Stimulated activated CD4-positive, alpha-beta T cell treated with anti-CD3 and anti-CD28 coated beads, TNF-alpha, amount 100 ng/mL, for 24 hours (primary cell): ENCODE results near the gene KCP.

ENCODE experiments used
- DNase-seq, 3 experiments: peaks; one replicate each; pipeline ENCODE4 v3.0.0-alpha.2; 2020; ENCODE audit warnings: low read depth in 3 of 3

Gene KCP

DNA sequence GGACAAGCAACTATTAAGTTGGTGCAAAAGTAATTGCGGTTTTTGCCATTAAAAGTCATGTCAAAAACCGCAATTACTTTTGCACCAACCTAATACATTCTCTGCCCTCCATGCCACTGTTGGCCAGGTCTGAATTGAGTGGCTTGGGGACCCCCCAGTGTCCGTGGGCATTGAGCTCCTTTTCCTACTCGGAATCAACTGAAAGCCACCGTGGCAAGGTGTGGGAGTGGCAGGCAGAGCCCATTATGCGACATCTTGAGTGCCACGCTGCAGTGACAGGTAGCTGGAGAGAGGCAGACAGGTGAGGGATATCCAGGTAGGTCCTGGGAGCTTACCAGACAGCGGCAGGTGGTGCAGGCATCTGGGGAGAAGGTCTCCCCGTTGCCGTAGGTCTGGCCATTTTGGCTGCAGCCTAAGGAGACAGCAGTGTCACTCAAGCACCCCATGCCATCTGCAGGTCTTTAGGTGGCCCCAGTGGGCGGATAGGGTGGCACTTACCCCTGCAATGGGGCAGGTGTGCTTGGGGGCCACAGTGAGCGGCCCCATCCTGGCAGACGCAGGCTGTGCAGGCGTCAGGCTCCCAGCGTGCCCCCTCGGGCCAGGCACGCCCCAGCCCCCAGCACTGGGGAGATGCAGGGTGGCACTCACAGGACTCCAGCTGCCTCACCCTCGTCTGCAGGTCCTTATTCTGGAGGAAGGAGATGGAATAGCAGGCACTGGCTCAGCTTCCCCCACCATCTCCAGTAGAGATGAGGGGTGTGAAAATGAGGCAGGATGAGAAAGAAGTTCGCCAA is 3.5 kb downstream of the KCP start:
- DNase-seq, result no peak

GRCh38 chr7:128906001-128906765 is 4.3 kb downstream of the KCP start:
- no peak for DNase-seq

GRCh38 chr7:128904381-128905197 is 5.9 kb downstream of the KCP start:
- DNase-seq, result no peak

GRCh38 chr7:128903621-128904361 is 6.7 kb downstream of the KCP start:
- no peak for DNase-seq

- DNase-seq, result no peak
Observed at GRCh38 chr7:128902761-128903585, 7.5 kb downstream of the KCP start.

- DNase-seq, result no peak
Observed at GRCh38 chr7:128900237-128900636, 10.3 kb downstream of the KCP start.

DNA sequence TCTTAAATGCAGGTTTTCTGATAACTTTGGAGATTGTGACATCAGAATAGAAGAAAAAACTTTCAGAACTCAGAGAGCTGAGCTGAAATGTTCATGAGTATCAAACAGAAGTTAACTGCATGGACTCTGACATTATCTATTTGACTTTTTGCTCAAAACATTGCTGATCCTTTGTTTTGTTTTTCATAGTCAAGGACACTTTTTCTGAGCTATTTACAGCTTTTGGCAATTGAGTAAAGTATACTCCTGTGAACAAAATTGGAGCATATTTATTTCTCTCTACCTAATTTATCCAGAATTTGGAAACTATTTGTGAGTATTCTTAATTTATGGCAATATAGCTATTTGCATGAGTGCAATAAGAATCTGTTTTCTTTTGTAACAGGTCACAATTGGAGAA is 11.1 kb downstream of the KCP start:
- DNase-seq, result no peak

GRCh38 chr7:128895320-128895719 is 15.2 kb downstream of the KCP start:
- no peak for DNase-seq

- no peak for DNase-seq
Observed at GRCh38 chr7:128894101-128894440, 16.4 kb downstream of the KCP start.

DNA sequence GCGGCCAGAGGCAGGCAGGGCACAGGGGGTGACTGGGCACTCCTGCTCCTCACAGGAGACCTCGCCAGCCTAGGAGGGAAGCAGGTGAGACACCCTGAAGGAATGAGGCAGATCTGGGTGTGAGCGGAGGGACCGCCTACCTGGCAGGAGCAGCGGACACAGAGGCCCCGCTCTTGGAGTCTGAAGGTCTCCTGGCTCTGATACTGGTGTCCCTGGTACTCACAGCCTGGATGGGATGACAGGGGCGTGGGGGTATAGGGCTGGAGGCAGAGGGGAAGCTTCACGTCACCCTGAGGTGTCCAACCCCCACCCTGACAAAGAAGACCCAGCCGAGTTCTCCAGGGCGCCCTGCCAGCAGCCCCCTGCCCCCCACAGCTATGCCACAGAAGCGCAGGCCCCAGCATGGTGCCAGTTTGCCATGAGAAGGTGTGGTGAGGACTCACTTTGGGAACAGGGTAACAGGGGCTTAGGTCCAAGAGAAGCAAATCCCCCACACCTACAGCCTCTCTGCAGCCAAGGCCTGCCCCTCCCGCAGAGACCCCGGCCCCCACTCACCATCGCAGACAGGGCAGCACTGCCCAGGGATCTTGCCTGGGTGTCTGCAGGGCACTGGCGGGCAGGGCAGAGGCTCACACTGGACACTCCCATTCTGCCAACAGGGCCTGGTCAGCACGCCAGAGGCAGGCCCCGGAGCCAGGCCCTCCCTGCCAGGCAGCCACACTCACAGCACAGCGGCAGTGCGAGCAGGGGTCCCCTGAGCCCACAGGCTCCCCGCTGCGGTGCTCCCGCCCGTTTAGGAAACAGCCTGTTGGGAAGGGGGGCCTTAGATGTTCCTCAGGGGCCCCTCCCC is 17.0 kb downstream of the KCP start:
- no peak for DNase-seq

- no peak for DNase-seq
Observed at GRCh38 chr7:128892521-128893250, 17.8 kb downstream of the KCP start.

GRCh38 chr7:128891942-128892269 is 18.6 kb downstream of the KCP start:
- DNase-seq, result no peak

DNA sequence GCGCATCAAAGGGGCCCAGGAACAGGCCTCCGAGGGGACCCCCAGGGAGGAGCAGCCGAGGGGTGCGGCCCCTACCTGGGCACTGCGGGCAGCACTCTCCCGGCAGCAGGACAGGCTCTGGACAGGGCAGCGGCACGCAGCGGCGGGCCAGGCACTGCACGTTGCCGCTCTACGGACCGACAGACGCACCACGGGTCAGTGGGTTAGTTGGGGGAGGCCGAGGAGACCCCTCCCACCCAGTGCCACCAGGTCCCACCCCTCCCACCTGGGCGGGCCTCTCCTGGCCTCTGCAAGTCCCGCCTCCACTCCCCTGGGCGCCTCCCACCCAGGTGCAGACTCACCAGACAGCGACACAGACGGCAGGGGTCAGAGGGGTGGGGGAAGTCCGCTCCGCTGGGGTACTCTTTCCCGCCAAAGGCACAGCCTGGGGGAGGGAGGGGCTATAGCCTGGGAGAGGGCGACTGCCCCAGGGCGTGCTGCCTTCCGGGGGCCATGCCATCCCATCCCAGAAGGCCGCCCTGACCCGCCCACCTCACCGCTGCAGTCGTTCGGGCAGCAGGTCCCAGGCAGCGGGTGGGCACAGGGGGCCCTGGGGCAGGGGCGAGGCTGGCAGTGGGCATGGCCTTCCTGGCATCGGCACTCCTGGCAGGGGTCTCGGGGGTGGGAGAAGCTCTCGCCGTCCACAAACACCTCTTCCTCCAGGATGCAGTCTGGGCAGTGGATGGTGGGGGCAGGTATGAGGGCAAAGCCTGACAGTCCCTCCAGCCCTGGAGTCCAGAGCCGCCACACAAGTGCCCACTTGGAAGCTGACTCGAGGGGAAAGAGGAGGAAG is 19.2 kb downstream of the KCP start:
- peak in 1 of 3 experiments; percentile 12 for DNase-seq

DNA sequence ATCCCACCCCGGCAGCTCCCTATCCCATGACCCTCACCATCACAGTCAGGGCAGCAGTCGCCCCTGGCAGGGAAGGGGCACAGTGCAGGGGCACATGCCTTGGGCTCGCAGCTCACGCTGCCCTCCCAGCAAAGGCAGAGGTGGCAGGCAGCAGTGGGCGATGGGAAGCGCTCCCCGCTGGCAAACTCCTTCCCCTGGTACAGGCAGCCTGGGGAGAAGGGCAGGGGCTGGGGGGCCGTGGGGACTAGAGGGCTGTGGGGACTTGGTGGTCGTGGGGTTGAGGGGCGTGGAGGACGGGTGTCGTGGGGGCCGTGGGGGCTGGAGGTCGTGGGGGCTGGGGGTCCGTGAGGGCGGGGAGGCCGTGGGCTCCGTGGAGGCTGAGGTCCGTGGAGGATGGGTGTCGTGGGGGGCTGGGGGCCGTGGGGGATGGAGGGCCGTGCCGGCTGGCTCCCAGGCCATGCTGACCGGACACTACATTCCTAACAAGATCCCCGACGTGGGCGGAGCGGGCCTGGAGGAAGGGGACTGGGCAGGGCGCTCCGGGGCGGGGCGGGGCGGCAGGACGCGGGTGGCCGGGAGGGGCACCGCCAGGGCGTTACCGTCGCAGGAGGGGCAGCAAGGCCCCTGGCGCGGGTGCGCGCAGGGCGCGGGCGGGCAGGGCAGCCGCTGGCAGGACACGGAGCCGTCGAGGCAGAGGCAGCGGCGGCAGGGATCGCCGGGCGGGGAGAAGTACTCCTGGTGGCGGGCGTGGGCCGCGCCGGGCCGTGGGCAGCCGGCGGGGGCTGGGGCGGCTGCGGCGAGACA is 20.0 kb downstream of the KCP start:
- DNase-seq, result no peak

DNA sequence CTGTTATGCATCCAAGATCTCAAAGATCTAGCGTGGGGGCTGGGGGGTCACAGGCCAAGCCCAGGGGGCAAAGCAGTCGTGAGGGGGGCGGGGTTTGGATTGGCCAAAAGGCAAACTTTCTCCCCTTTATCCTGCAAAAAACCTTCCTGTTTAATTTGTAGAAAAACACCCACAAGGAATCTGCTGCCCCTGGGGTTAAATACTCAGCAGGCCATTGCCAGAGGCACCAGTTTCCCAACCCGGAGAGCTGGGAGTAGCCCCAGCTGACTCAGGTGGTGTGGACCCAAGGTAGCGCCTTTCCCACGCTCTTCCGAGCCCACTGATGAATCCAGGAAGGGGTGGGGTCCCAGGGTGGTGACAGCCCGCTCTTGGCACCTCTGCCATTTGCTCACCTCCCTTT is 21.4 kb downstream of the KCP start:
- no peak for DNase-seq

- DNase-seq, result no peak
Observed at GRCh38 chr7:128888756-128889095, 21.8 kb downstream of the KCP start.

GRCh38 chr7:128888039-128888755 is 22.3 kb downstream of the KCP start:
- no peak for DNase-seq
